ENCODE measurements around the gene MGRN1. TPM values are rescaled to one million over a fixed set of nuclear protein-coding genes. Genes with fewer than 3 reads are reported as not detected.

Gene MGRN1
- total RNA-seq, 3 donors from 2014 or later = 26.7 to 28.5 (median 27.9) TPM

GRCh38 chr16:4633910-4634635 lies 9.4 kb downstream of the MGRN1 start:
- H3K4me3 ChIP-seq = no peak overlapping the region
- TF ChIP-seq POLR2AphosphoS5 (IDR thresholded peaks at IDR 0.05) = no peak
- TF ChIP-seq POLR2A (IDR thresholded peaks at IDR 0.05) = no peak
- TF ChIP-seq CTCF (IDR thresholded peaks at IDR 0.05) = no peak
- intact Hi-C loops (cut with DNase I; ENCODE audit: low total_unique reads) = no loop called here
- no peaks in the 10 kb centered on the region for H3K4me1 ChIP-seq
- no peak for DNase-seq (ENCODE audit: low spot score in 2 of 2)
- H3K9me3 ChIP-seq = peaks cover 0 to 7% of the 10 kb centered on the region in 2 donors
- H3K27me3 ChIP-seq = no peaks in the 10 kb centered on the region
- H3K27ac ChIP-seq = no peak overlapping the region
- no peaks in the 10 kb centered on the region for H3K36me3 ChIP-seq

GRCh38 chr16:4634768-4635167 lies 10.1 kb downstream of the MGRN1 start:
- DNase-seq (ENCODE audit: low spot score in 2 of 2) = no peak
- no peak for TF ChIP-seq POLR2AphosphoS5 (IDR thresholded peaks at IDR 0.05)
- no peak for TF ChIP-seq POLR2A (IDR thresholded peaks at IDR 0.05)
- TF ChIP-seq CTCF (IDR thresholded peaks at IDR 0.05) = no peak
- intact Hi-C loops (cut with DNase I; ENCODE audit: low total_unique reads) = no loop called here
- no peaks in the 10 kb centered on the region for H3K27me3 ChIP-seq
- H3K9me3 ChIP-seq = peaks cover 0 to 7% of the 10 kb centered on the region in 2 donors
- no peak overlapping the region for H3K4me3 ChIP-seq
- H3K36me3 ChIP-seq = no peaks in the 10 kb centered on the region
- no peak overlapping the region for H3K27ac ChIP-seq
- H3K4me1 ChIP-seq = no peaks in the 10 kb centered on the region

- Histone ChIP-seq H3K4me1 (peaks cover 0 to 4% of the 10 kb centered on the region in 2 donors), H3K4me3 (no peak overlapping the region), H3K36me3 (no peaks in the 10 kb centered on the region), H3K27me3 (no peaks in the 10 kb centered on the region), H3K27ac (no peak overlapping the region), H3K9me3 (peaks cover 0 to 6% of the 10 kb centered on the region in 2 donors)
- DNase-seq (ENCODE audit: low spot score in 2 of 2) = no peak
- TF ChIP-seq POLR2AphosphoS5 (IDR thresholded peaks at IDR 0.05) (no peak), POLR2A (IDR thresholded peaks at IDR 0.05) (no peak), CTCF (IDR thresholded peaks at IDR 0.05) (no peak)
- intact Hi-C loops (cut with DNase I; ENCODE audit: low total_unique reads) = no loop called here
These were observed 11.6 kb downstream of the MGRN1 start for GRCh38 chr16:4636196-4636595.

GRCh38 chr16:4637501-4638166 lies 13.0 kb downstream of the MGRN1 start:
- Histone ChIP-seq H3K4me3 (peak overlapping the region in 1 of 3 donors; percentile 11), H3K27me3 (no peaks in the 10 kb centered on the region), H3K4me1 (peaks cover 0 to 4% of the 10 kb centered on the region in 2 donors), H3K27ac (peak overlapping the region in 1 of 2 donors; percentile 25), H3K9me3 (no peaks in the 10 kb centered on the region), H3K36me3 (no peaks in the 10 kb centered on the region)
- DNase-seq (ENCODE audit: low spot score in 2 of 2) = no peak
- TF ChIP-seq POLR2AphosphoS5 (IDR thresholded peaks at IDR 0.05) (no peak), CTCF (IDR thresholded peaks at IDR 0.05) (no peak)
- intact Hi-C loops (cut with DNase I; ENCODE audit: low total_unique reads) = no loop called here

GRCh38 chr16:4639899-4640509 lies 15.4 kb downstream of the MGRN1 start:
- Histone ChIP-seq H3K9me3 (no peaks in the 10 kb centered on the region), H3K27ac (peak overlapping the region in 1 of 2 donors; percentile 32), H3K4me3 (no peak overlapping the region), H3K36me3 (no peaks in the 10 kb centered on the region), H3K4me1 (peaks cover 0 to 4% of the 10 kb centered on the region in 2 donors), H3K27me3 (no peaks in the 10 kb centered on the region)
- no peak for DNase-seq (ENCODE audit: low spot score in 2 of 2)
- no peak for TF ChIP-seq POLR2AphosphoS5 (IDR thresholded peaks at IDR 0.05)
- TF ChIP-seq CTCF (IDR thresholded peaks at IDR 0.05) = no peak
- TF ChIP-seq POLR2A (IDR thresholded peaks at IDR 0.05) = no peak
- intact Hi-C loops (cut with DNase I; ENCODE audit: low total_unique reads) = no loop called here
